ENCODE measurements around the gene MAFG. TPM values are rescaled to one million over a fixed set of nuclear protein-coding genes. Genes with fewer than 3 reads are reported as not detected.
A peak's percentile ranks its signal among the peaks of the same experiment; 100 is the strongest.

Gene MAFG
- total and polyA plus RNA-seq, 2 of the 13 experiments (the other 11 are each of a cell fraction or from before 2014, with no cell fraction given), result 14.5 to 20.0 TPM

DNA sequence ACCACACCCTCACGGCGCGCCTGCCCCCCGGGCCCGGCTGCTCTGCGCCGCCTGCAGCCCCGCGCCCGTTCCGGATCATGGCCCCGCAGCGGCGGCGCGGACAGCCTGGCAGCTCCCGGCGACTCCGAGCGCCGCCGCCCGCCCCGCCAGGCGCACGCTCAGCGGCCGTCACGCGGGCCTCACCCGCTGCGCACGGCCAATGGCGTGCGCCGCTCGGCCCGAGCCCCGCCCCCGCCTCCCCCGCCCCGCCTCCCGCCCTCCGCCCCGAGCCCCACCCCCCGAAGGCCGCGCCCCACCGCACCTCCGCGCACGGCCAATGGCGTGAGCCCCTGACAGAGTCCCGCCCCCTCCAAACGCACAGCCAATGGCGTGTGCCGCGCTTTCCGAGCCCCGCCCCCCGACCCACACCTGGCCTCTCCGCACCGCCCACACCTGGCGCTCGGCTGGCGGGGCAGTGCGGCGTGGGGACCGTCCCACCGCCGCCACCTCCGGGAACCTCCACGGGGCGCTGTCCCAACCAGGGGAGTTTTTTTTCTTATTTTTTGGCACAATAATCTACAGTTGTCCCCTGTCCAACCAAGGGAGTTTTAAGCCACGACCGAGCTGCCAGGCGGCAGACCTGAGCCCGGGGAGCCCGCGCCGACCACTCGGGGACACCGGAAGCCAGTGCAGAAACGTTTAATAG lies 16.1 kb downstream of the MAFG start, which contains the start of gene PCYT2 (continued):
- TF ChIP-seq ZSCAN30 (CRISPR knock-in tag; IDR thresholded peaks at IDR 0.05), result no peak
- no peak for TF ChIP-seq ZNF75D (CRISPR knock-in tag; IDR thresholded peaks at IDR 0.05; ENCODE audit: borderline replicate concordance)
- TF ChIP-seq, protein P1, sequence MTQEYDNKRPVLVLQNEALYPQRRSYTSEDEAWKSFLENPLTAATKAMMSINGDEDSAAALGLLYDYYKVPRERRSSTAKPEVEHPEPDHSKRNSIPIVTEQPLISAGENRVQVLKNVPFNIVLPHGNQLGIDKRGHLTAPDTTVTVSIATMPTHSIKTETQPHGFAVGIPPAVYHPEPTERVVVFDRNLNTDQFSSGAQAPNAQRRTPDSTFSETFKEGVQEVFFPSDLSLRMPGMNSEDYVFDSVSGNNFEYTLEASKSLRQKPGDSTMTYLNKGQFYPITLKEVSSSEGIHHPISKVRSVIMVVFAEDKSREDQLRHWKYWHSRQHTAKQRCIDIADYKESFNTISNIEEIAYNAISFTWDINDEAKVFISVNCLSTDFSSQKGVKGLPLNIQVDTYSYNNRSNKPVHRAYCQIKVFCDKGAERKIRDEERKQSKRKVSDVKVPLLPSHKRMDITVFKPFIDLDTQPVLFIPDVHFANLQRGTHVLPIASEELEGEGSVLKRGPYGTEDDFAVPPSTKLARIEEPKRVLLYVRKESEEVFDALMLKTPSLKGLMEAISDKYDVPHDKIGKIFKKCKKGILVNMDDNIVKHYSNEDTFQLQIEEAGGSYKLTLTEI (CRISPR knock-in tag; conservative IDR thresholded peaks at IDR 0.05), result no peak
- TF ChIP-seq, protein P2, sequence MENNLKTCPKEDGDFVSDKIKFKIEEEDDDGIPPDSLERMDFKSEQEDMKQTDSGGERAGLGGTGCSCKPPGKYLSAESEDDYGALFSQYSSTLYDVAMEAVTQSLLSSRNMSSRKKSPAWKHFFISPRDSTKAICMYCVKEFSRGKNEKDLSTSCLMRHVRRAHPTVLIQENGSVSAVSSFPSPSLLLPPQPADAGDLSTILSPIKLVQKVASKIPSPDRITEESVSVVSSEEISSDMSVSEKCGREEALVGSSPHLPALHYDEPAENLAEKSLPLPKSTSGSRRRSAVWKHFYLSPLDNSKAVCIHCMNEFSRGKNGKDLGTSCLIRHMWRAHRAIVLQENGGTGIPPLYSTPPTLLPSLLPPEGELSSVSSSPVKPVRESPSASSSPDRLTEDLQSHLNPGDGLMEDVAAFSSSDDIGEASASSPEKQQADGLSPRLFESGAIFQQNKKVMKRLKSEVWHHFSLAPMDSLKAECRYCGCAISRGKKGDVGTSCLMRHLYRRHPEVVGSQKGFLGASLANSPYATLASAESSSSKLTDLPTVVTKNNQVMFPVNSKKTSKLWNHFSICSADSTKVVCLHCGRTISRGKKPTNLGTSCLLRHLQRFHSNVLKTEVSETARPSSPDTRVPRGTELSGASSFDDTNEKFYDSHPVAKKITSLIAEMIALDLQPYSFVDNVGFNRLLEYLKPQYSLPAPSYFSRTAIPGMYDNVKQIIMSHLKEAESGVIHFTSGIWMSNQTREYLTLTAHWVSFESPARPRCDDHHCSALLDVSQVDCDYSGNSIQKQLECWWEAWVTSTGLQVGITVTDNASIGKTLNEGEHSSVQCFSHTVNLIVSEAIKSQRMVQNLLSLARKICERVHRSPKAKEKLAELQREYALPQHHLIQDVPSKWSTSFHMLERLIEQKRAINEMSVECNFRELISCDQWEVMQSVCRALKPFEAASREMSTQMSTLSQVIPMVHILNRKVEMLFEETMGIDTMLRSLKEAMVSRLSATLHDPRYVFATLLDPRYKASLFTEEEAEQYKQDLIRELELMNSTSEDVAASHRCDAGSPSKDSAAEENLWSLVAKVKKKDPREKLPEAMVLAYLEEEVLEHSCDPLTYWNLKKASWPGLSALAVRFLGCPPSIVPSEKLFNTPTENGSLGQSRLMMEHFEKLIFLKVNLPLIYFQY (CRISPR knock-in tag; IDR thresholded peaks at IDR 0.05; ENCODE audit: borderline replicate concordance), result no peak
- TF ChIP-seq DR1 (CRISPR knock-in tag; IDR thresholded peaks at IDR 0.05), result 0 out of 2 replicates have a peak, but pooled peaks have one; percentile 25
- no peak for TF ChIP-seq NFE2 (CRISPR knock-in tag; IDR thresholded peaks at IDR 0.05)
- TF ChIP-seq, protein P3, sequence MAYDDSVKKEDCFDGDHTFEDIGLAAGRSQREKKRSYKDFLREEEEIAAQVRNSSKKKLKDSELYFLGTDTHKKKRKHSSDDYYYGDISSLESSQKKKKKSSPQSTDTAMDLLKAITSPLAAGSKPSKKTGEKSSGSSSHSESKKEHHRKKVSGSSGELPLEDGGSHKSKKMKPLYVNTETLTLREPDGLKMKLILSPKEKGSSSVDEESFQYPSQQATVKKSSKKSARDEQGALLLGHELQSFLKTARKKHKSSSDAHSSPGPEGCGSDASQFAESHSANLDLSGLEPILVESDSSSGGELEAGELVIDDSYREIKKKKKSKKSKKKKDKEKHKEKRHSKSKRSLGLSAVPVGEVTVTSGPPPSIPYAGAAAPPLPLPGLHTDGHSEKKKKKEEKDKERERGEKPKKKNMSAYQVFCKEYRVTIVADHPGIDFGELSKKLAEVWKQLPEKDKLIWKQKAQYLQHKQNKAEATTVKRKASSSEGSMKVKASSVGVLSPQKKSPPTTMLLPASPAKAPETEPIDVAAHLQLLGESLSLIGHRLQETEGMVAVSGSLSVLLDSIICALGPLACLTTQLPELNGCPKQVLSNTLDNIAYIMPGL (CRISPR knock-in tag; IDR thresholded peaks at IDR 0.05; ENCODE audit: borderline replicate concordance in 1 of 2, low read depth in 1 of 2), result no peak; a peak in 1 of 4 replicates
- TF ChIP-seq NR3C1 (CRISPR knock-in tag; IDR thresholded peaks at IDR 0.05), result no peak
- TF ChIP-seq SRSF9 (IDR thresholded peaks at IDR 0.05; ENCODE audit: borderline replicate concordance, insufficient read depth, low read depth, low read length, poor library complexity, severe bottlenecking), result no peak
- TF ChIP-seq, protein P4, sequence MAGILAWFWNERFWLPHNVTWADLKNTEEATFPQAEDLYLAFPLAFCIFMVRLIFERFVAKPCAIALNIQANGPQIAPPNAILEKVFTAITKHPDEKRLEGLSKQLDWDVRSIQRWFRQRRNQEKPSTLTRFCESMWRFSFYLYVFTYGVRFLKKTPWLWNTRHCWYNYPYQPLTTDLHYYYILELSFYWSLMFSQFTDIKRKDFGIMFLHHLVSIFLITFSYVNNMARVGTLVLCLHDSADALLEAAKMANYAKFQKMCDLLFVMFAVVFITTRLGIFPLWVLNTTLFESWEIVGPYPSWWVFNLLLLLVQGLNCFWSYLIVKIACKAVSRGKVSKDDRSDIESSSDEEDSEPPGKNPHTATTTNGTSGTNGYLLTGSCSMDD (CRISPR knock-in tag; IDR thresholded peaks at IDR 0.05), result no peak
- TF ChIP-seq, protein P5, sequence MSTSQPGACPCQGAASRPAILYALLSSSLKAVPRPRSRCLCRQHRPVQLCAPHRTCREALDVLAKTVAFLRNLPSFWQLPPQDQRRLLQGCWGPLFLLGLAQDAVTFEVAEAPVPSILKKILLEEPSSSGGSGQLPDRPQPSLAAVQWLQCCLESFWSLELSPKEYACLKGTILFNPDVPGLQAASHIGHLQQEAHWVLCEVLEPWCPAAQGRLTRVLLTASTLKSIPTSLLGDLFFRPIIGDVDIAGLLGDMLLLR (CRISPR knock-in tag; IDR thresholded peaks at IDR 0.05), result no peak
- TF ChIP-seq KLF16 (CRISPR knock-in tag; IDR thresholded peaks at IDR 0.05), result peak in 1 of 2 experiments; percentile 56; a peak in 1 of 4 replicates
- TF ChIP-seq, protein P6, sequence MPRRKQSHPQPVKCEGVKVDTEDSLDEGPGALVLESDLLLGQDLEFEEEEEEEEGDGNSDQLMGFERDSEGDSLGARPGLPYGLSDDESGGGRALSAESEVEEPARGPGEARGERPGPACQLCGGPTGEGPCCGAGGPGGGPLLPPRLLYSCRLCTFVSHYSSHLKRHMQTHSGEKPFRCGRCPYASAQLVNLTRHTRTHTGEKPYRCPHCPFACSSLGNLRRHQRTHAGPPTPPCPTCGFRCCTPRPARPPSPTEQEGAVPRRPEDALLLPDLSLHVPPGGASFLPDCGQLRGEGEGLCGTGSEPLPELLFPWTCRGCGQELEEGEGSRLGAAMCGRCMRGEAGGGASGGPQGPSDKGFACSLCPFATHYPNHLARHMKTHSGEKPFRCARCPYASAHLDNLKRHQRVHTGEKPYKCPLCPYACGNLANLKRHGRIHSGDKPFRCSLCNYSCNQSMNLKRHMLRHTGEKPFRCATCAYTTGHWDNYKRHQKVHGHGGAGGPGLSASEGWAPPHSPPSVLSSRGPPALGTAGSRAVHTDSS (CRISPR knock-in tag; conservative IDR thresholded peaks at IDR 0.05), result no peak
- TF ChIP-seq, protein P7, sequence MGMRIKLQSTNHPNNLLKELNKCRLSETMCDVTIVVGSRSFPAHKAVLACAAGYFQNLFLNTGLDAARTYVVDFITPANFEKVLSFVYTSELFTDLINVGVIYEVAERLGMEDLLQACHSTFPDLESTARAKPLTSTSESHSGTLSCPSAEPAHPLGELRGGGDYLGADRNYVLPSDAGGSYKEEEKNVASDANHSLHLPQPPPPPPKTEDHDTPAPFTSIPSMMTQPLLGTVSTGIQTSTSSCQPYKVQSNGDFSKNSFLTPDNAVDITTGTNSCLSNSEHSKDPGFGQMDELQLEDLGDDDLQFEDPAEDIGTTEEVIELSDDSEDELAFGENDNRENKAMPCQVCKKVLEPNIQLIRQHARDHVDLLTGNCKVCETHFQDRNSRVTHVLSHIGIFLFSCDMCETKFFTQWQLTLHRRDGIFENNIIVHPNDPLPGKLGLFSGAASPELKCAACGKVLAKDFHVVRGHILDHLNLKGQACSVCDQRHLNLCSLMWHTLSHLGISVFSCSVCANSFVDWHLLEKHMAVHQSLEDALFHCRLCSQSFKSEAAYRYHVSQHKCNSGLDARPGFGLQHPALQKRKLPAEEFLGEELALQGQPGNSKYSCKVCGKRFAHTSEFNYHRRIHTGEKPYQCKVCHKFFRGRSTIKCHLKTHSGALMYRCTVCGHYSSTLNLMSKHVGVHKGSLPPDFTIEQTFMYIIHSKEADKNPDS (CRISPR knock-in tag; IDR thresholded peaks at IDR 0.05), result no peak

Data from HepG2 (cell line).